Activated CD4-positive, alpha-beta T cell treated with anti-CD3 and anti-CD28 coated beads, Interleukin-2, amount 50 U/mL, for 48 hours (primary cell): ENCODE results near the gene BDKRB2.

Source experiments
- DNase-seq, 2 experiments: peaks; one replicate each; pipeline ENCODE4 v3.0.0-alpha.2; 2020

The BDKRB2 gene

DNA sequence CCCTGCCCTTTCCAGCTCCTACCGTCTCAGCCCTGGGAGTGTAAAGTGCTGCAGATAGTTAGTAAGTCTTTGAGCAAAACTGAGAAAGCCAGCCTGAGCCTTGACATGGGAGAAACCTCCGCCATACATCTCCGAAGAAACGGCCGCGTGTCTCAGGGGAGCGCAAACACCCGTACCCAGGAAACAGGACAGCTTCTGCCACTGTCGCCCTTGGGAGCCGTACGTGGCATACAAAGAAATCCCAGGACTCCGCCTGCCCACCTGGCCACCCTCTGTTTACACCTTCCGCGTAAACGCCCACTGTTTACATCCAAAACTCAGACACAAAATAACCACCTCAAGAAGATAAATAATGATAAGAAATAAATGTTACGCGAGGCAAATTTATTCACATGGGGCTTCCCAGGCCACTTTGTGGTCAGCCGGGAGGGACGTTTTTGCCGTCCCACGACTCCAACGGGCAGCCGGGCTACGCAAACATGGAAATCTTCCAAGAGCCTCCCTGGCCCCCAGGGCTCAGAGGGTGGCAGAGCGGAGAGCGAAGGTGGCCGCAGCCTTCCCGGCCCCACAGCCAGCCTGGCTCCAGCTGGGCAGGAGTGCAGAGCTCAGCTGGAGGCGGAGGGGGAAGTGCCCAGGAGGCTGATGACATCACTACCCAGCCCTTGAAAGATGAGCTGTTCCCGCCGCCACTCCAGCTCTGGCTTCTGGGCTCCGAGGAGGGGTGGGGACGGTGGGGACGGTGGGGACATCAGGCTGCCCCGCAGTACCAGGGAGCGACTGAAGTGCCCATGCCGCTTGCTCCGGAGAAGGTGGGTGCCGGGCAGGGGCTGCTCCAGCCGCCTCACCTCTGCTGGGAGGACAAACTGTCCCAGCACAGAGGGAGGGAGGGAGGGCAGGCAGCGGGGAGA lies at the start of gene BDKRB2:
Gene BDKRB2 (plus strand): TSS at position 689 of the 908 bp plus-strand sequence. CDS start 32,269 bp downstream, outside the sequence.
- DNase-seq: peak; percentile 17 to 27

DNA sequence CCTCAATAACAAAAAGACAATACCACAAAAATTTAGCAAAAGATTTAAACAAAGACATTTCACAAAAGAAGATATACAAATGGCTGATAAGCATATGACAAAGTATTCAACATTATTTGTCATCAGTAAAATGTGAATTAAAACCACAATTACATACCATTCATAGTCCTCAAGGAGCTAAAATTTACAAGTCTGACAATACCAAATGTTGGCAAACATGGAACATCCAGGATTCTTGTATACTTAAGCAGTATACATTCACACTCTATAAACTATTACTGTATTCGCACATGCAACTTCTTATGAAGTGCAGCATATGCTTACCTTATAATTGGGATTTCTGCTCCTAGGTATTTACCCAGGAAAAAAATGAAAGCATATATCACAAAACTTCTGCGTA lies 49.7 kb upstream of the BDKRB2 start:
- DNase-seq: no peak

DNA sequence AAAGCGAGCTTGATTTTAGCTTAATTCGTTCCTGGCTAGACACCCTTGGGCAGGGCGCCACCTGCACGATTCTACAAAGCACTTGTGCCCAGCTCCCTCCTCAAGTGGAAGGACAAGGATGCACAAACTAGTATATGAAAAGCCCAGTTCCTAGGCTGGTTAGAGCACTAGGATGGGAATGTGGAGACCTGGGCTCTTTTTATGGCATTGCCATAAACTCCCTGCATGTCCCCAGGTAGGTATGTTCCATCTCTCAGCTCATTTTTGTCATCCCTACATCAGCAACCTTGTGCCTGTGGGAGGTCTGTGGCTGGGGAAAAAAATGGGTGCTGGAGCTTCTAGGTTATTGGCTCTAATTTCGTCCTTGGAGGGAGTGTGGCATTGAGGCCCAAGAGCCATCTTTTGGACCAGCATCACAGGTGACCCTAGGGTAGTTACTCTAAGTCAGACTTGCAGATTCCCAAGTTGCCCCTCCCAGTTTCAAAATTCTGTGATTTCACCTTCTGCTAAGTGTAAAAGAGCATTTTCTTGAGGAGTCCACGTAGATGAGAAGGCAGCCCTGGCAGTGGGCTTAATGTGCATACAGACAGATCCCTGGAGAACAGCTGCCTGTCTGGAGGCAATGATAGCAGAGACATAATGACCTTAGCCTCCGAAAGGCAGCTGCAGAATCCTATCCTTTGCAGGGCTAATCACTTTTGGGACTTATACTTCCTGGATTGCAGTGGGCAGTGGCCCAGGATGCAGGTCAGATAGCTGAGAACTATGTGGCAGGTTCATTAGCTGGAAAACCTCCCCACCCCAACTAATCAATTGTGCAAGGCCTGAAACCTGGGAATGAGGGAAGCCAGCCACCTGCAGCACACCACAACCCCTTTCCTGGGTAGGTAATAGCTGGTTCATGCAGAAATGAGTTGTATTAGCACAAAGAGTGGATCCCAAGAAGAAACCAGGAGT lies 47.6 kb upstream of the BDKRB2 start:
- DNase-seq: no peak

DNA sequence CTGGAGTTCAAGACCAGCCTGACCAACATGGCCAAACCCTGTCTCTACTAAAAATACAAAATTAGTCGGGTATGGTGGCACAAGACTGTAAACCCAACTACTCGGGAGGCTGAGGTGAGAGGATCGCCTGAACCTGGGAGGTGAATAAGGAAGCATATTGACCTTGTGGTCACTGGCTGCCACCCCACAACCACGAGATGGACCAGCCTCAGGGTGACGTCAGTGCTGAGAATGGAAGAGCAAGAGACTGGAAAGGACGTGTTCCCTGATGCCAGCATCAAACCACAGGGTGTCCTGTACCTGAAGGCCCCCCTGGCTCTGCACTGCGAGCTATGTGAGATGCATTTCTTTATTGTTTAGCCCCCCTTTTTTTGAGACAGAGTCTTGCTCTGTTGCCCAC lies 45.9 kb upstream of the BDKRB2 start:
- DNase-seq: no peak

DNA sequence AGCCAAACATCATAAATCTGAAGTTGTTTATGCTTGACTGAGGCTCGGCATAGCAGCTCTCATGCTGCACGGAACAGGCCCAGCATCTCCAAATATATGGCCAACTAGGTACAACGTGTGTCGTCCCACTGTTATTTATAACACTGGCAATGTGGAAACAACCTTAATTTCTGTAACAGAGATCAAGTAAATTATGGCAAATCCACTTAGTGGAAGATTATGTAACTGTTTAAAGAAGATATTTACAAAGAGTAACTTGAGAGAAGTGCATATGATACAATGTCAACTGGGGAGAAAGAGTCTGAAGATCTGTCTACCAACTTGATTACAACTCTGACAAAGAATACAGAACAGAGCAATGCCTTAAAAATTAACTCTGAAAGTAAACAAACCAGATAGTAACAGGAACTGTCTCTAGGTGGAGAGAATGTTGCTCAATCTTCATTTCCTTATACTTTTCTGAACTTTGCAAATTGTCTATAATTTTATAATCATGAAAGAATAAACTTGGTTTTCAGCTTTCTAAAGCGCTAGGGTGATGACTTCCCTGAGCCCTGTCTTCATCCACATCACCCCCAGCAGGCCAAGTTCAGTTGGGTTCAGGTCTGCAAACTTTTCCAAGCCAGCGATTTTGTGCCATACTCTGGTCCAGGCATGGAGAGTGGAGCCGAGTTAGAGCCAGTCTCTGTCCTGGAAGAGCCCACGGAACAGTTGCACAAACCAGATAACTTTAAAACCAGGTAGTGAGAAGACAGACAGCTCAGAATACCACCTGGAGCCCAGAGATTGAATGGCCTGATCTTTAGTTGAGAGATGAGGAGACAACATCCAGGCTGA lies 44.3 kb upstream of the BDKRB2 start:
- no peak for DNase-seq

DNA sequence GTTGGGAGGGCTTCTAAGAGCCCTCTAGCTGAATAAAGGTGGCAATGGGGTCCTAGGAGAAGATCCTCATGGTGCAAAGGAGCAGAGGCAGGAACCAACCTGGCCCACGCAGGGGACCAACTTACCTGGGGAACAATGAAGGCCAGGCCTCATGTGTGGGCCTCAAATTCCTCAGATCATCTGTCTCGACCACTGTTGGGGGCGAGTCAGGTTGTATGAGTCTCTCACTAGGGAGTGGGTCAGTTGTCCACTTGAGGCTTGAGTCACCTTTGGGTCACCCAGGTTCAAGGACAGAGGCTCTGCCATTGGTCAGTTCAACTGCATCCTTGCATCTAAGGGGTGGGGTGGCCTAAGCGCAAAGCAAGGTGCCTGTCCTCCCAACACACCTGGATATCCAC lies 43.7 kb upstream of the BDKRB2 start:
- no peak for DNase-seq

DNA sequence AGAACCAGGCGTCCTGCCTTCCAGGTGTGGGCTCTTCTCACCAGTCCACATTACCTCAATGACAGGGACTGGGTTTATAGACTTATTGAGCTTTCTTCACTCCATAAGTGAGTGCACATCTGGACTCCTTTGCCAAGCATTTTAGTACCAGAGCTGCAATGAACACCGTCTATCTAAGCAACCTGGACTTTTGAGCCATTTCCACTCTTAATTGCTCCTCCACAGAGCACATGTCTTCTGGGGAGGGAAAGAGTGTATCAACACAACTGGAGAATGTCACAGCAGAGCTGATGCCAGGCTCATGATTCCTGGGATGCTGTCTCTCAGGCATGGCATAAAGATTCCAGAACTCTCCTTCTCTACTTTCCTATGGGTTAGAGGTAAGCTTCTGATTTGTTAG lies 43.0 kb upstream of the BDKRB2 start:
- DNase-seq: no peak

DNA sequence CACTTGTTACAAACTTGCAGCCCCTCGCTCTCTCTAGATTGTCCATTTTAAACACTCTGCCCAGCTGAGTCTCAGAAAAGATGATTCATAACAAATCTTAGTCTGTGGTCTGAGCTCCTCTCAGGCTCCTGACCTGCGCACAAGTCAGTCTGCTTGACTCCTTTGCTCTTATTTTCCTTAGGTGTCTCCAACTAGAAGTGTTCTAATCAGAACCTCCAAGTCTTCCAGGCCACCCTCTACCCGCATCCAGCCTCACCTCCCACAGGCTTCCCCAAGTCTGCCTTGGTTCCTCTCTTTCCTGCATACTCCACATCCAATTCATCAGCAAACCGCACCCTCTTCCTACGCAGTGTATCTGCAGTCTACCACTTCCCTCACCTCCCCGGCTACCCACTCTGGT lies 42.4 kb upstream of the BDKRB2 start:
- no peak for DNase-seq

DNA sequence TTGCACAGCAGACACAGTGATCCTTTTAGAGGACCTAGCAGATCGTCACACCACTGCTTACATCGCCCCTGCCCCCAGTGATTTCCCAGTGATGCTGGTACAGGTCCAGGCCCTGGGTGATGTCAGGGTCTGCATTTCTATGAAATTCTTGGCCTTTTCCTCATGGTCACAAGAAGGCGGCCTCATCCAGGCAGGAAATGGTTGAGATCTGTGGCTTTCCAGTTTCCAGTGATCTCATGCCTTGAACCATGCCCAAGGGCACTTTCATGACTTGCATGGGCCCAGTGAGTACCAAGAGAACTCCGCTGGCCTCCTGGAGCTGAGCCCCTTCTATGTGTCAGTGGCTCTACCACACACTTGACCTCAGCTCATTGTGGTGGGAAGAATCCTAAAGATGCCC lies 41.9 kb upstream of the BDKRB2 start:
- no peak for DNase-seq

DNA sequence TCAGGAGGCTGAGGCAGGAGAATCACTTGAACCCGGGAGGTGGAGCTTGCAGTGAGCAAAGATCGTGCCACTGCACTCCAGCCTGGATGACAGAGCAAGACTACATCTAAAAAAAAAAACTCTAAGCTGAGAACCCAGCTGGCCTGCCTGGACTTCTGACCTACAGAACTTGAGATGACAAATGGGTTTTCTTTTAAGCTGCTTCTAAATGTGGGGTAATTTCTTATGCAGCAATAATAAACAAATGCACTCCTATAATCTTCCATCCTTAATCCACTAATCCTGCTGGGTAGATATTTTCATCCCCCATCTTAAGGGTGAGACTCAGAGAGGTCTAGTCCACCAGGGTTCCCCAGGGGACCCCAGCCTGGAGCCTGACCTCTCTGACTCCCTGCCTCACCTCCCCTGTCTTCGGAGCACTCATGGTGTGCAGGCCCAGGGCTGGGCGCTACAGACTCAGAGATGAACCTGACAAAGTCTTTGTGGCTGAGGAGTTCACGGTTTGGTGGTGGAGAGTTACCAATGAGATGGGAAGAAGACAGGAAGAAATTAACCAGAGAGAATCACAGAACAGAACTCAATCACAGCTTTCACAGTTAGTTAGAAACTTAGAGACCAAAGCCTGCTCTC lies 39.7 kb upstream of the BDKRB2 start:
- no peak for DNase-seq

DNA sequence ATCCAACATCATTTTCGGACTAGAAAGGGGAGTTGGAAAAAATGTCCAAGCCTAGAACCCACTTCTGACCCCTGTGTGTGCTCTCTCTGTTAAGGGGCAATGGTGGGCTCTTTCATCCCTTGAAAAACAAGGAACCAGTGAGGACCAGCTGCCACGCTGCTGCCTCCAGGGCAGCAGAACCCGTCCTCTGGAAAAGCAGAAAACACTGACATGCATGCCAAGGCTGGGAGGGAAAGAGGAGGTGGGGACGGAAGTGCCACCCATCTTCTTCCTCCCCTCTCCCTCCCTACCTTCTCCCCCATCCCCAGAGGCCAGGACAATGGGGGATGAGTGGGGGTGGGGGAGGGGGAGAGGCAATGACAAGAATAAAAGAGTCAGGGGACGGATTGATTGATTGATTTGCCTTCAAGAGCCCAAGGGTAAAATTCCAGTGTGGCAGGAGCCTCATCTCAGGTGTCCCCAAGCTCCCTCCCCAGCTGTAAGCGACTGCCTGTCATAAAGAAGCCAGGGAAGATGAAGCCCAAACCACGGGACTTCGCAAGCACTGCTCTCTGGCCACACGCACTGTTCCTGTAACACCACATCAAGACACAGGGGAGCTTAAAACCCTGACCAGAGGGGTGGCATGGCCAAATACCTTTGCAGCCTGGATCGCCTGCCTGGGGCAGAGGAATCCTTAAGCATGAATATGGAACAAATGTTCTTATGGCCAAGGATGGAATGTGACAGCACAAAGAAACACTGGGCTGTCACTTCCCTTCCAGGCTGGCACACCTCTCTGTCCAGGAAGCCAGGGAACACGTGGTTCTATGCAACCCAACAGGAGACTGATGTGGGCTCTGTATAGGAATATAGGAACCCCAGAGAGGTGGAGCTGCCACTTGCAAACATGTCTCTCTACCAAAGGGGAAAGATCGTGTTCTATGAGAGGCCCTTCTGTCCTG lies 38.9 kb upstream of the BDKRB2 start:
- DNase-seq: no peak

DNA sequence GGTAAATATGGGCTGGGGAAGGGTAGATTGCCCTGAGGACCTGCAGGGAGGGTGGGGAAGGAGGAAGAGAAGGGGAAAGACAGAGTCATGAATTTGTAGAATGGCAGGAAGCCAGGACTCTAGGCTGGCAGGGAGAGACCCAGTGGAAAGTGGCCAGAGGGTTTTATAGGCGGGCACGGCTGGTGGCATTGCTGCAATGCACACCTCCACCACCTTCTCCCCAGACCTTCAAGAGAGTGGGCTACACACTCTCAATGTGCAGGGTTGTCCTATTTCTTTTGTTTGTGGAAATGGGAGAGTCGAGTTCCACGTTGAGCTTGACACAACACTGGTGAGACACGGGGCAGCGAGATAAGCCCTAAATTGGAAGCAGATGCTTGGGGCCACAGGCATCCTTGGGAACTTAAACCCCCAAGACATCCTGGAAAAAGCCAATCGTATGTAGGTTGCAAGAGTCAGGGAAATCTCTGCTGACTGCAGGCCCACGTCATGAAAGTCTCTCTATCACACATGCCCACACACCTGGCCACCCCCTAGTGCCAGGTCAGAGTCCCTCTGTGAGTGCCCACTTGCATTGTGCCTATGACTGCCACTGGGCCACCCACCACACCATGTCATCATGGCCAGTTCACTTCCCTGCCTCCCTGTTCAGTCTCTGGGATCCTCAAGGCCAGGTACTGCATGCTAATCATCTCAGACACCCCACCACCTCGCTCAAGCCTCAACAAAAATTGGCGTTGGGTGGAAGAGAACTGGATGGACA lies 38.0 kb upstream of the BDKRB2 start:
- DNase-seq: no peak

DNA sequence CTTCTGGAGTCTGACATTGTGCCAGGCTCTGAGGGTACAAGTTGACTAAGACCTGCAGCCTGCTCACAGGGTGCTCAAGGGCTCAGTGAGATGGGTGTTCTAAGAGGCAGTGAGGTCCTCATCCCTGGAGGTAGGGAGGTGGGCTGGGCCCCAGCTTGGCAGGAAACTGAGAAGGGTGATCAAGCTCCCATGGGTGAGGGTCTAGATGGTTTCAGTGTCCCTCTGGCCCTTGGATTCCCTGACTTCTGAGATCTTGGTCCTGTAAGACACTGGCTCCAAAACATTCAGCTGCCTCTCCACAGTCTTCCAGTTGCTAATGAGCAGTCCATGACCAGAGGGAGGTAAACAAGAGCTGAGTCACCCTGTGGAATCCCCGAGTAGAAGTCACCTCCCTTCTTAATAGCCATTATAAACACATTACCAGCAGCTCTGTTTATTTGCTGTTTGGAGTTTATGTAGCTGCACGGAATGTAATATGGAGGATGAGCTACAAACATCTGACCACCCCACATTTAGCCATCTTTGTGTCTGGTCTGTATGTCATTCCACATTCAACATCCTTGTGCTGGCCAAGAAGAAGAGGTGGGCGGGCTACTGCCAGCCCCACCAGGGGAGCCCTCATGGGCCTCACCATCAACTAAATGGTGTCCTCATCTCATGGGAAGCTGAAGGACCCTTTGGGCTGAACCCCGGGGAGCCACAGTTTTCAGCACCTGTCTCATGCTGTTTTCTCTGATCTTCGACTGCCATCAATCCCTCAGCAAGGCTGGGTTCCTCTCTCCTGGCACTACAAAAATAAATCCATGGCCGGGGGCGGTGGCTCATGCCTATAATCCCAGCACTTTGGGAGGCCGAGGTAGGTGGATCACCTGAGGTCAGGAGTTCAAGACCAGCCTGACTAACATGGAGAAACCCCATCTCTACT lies 37.2 kb upstream of the BDKRB2 start:
- DNase-seq: no peak

DNA sequence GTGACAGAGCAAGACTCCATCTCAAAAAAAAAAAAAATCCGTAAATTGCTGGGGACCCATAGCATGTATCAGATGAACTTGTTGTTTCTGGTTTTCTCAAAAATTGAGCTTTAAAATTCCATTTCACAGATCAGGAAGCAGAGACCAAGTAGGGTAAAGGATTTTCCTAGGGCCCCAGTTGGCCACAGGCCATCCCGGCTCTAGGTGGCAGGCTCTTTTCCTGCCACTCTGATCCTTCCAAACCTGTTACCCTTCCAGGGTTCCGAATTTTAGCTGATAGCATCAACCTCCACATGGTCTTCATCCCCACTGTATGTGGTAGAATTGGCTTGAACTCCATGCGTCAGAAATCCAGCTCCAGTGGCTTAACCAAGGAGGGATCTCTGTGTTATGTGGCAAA lies 36.1 kb upstream of the BDKRB2 start:
- no peak for DNase-seq

DNA sequence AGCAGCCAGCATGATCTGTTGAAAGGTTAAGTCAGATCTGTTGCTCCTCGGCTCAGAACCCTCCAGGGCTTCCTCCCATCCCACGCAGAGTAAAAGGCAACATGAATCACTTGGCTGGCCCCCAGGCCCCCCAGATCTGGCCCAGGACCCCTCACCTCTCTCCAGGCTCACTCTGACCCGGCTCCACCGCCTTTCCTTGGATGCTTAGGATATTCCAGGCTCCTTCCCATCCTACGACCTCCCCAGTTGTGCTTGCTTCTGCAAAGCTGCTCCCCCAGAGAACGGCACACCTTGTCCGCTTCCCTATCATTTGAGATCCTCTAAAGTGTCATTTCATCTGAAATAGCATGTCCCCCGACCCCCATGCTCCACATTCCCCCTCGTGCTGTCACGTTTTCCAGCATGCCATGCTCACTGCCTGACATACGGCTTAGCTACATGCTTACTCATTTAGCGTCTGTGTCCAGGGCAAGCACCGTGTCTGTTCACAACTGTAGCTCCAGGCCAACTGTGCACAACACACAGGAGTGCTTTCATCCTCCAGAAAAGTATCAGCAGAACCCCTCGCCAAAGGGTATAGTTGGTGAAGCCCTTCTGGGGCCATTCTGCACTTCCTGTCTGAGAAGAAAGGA lies 33.6 kb upstream of the BDKRB2 start:
- DNase-seq: no peak

DNA sequence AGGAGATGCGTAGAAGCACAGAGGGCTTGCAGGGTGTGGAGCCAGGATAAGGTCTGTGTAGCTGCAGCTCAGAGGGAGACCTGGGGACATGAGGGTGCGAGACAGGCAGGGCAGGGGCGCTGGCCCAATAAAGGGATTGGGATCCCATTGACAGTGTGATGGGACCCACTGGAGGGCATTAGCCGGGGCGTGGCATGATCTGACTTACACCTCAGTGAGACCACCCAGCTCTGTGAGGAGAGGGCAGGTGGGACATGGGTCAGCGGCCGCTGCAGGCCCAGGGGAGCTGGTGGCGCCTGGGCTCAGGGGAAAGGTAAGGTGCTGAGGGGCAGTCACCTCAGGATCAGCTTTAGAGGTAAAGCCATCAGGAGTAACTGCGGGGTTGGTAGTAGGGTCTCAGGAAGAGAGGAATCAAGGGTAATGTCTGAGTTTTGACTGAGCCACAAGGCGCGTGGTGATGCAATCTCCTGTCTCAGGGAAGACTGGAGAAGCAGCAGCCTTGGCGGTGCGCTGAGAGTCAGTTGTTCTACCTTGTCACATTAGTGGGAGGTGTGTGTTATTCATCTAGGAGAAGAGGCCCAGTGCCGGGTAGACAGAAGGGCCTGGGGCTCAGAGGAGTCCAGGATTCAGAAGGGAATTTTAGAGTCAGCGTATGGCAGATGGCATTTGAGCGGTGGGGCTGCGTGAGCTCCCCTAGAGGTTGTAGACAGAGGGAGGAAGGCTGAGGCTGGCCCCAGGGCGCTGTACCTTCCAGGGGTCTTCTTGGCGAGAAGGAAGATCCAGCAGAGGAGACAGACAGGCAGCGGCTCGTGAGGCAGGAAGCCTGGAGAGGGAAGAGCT lies 30.8 kb upstream of the BDKRB2 start:
- no peak for DNase-seq

DNA sequence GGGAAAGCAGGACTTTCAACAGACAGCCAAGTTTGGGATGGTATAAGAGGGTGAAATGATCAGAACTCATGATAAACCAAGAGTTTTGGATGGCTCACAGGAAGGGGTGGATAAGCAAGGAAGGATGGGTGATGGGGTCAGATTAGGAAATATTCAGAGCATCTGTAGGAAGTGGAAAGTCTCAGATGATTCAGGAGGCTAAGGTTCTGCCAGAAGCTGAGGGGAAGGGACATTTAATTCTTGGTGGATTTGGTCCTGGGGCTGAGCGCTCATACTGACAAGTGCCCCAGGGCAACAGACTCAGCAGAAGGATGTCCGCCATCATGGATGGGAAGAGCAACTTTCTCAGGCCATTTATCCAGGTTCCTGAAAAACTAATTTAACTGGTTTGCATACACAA lies 28.4 kb upstream of the BDKRB2 start:
- DNase-seq: no peak

DNA sequence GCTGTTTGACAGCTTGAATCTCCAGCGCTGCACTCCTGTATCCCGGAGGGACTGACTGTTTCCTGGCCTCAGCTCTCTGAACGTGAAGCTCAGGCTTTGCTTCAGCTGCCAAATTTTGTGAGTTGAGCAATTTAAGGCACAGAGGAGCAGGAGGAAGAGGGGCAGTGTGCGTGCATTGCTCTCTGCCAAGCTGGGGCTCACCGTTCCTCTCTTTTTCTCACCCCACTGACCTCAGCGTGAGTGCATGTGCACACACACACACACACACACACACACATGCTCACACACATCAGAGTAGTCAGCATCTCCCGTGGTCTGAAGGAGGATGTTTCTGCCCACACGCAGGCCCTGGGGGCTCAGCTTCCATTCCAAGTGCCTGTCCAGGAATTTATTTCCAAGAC lies 27.8 kb upstream of the BDKRB2 start:
- DNase-seq: no peak
